Fibroblast of skin of abdomen (primary cell): ENCODE data around the gene TENT4B.

Source experiments
- DNase-seq: peaks from one replicate; pipeline ENCODE4 v3.0.0-alpha.2; 2013

TENT4B gene

GRCh38 chr16:50260206-50261159 is 107.4 kb downstream of the TENT4B start:
- no peak for DNase-seq

GRCh38 chr16:50261160-50261706 is 108.1 kb downstream of the TENT4B start:
- no peak for DNase-seq

DNA sequence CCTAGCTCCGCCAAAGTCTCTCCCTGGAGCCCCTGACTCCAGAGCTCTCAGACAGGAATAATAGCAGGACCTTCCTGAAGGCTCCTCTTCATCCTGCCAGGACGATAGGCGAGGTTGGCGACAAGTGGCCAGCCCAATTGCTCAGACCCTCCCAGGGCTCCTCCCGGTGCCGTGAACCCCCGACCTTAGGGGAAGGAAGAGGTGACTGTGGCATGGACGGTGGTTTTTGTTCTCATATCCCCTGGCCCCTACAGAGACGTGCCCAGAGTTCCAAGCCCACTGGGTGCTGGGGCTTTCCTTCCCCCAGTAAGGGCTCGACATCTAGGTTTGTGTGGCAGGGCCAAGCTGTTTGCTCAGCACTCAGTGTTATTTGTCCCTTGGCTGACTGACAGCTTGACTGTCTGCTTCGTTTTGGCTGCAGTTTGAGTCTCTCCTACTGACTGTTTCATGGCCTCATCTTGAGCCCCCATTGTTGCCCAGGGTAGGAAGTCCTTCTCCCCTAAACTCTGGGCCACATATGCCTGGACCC is 108.7 kb downstream of the TENT4B start:
- no peak for DNase-seq

GRCh38 chr16:50263060-50263909 is 110.2 kb downstream of the TENT4B start:
- no peak for DNase-seq

GRCh38 chr16:50263940-50264929 is 111.1 kb downstream of the TENT4B start:
- DNase-seq: peak; percentile 49

- no peak for DNase-seq
Observed at GRCh38 chr16:50265260-50265659, 112.2 kb downstream of the TENT4B start.

GRCh38 chr16:50265716-50266336 is 112.7 kb downstream of the TENT4B start:
- DNase-seq: no peak

GRCh38 chr16:50266337-50267091 is 113.4 kb downstream of the TENT4B start, which contains the start of gene ADCY7:
TSS of gene ADCY7 (plus strand) at chr16:50266551. CDS start at chr16:50288180, 21,629 bp downstream.
- DNase-seq: peak; percentile 91

- DNase-seq: no peak
Observed at GRCh38 chr16:50267151-50267631, 114.1 kb downstream of the TENT4B start.

- no peak for DNase-seq
Observed at GRCh38 chr16:50267651-50268050, 114.5 kb downstream of the TENT4B start.

GRCh38 chr16:50268352-50268751 is 115.2 kb downstream of the TENT4B start:
- no peak for DNase-seq

DNA sequence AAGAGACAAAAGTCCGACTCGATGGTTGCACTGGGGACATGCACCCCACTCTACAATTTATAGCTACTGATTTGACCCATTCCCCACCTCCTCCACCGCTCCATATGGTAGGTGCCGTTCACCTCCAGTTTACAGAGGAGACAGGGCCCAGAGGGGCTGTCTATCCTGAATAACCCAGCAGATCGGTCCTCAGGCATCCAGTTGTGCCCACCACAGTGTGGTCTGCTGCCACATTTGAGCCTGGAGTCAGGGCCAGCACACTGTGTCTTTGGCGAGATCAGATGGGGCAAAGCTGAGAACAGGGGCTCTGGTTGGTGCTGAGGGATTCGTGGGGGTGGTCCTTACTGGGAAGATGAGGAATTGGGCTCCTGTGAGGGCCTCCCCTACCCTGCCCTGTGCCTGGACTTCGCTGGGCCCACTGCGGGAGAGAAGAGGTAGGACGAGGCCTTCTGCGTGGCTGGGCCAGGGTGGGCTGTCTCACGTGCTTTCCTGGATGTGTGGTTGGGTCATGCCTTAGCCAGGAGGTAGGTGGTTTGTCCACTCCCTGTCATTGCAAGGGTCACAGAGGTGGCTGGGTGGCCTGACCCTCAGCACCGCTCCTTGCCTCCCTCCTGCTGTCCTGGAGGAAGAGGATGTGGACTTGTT is 116.1 kb downstream of the TENT4B start:
- no peak for DNase-seq

- DNase-seq: no peak
Observed at GRCh38 chr16:50269769-50270509, 116.8 kb downstream of the TENT4B start.

DNA sequence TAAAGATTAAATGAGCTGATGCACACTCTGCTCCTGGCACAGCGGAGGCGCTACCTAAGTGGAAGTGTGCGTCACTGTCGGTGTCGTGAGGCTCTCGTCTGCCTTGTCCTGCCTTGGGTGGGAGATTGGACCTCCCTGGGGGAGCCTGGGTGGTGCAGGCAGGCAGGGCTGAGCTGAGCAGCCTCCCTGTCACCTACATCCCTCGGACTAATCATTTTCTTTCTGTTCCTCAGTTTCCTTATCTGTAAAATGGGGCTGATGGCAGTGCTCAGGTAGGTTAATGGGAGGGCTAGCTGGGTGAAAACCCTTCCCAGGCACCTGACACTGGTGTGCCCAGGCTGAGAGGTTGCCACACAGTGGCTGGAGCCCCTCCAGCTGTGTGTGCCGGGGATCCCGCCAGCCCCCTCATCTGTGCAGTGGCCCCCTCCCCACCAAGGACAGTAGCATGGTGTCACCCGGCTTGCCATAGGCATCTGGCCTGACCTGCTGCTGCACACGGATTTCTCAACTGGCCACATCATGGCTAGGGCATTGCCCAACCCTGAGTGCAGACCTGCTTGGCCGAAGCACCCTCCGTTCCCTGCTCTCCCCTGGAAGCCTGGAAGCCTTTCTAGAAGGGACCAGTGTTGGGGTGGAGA is 117.5 kb downstream of the TENT4B start:
- no peak for DNase-seq

- no peak for DNase-seq
Observed at GRCh38 chr16:50271148-50272041, 118.3 kb downstream of the TENT4B start.

DNA sequence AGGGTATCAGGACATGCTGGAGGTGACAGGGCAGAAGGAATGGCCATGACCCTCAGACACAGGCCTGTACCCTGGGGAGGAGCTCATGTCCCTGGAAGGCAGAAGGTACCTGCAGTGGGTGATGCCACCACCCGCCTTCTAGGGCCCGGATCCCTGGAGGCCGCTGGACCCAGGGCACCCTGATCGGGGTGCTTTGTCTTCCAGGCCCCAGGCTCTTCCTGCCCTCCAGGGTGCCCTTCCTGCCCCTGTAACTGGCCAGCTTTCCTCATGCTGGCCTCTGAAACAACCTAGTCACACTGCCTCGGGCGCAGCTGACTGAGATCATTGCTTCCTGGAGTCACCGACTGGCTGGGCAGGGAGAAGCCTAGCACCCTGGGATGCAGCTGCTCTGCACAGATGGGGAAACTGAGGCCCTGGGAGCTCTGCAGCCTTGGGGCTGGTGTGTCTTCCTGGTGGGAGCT is 119.0 kb downstream of the TENT4B start:
- no peak for DNase-seq
